GM21423 (cell line): Measurements from ENCODE around the gene OR2M7.
"Not testable (repeated sequence)": the region's sequence is repeated elsewhere in the genome, so short reads cannot be mapped to it uniquely, and the experiment has no call there.

Experiments
- ATAC-seq: cut with Tn5 transposase; IDR thresholded peaks from one replicate; pipeline ENCODE4 v1.9.1; 2021; ENCODE audit warnings: mild to moderate bottlenecking, moderate library complexity; ENCODE audit not compliant: unreplicated experiment

The OR2M7 gene, protein sequence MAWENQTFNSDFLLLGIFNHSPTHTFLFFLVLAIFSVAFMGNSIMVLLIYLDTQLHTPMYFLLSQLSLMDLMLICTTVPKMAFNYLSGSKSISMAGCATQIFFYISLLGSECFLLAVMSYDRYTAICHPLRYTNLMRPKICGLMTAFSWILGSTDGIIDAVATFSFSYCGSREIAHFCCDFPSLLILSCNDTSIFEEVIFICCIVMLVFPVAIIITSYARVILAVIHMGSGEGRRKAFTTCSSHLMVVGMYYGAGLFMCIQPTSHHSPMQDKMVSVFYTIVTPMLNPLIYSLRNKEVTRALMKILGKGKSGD

DNA sequence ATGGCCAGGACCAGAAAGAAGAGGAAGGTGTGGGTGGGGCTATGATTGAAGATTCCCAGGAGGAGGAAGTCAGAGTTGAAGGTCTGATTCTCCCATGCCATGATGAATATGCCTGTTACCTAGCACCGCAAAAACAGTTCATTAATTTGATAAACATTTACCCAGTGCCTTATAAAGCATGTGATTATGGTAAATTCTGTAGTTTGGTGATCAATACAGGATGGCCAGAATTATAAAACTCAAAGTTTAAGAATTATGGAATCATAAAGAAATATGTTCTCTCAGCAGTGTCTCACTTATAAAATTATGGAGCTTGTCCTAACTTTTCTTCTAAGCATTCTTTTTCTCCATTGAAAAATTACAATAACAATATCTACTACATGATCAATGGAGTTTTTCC, at the start of gene OR2M7:
Gene OR2M7, minus strand, starts transcription at position 101 of the 400 bp plus-strand sequence. Its CDS starts 0 bp downstream, at position 101.
- no peak for ATAC-seq

DNA sequence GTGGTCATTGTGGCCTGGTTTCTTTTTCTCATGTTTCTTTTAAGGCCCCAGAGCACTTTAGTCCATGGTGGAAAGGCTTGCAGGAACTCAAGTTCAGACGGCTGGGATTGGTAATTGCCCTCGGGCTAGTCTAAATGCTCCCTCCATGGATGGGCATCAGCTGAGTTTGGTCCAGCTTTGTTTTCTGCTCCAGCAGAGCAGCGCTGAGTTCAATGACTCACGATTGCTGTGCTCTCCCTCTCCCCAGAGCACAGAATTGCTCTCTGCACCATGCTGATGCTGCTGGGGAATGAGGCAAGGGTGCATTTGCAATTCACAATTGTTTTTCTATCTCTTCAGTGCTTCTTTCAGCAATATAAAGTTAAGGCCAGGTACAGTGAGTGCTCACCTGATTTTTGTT, 49.4 kb upstream of the OR2M7 start:
- no peak for ATAC-seq

DNA sequence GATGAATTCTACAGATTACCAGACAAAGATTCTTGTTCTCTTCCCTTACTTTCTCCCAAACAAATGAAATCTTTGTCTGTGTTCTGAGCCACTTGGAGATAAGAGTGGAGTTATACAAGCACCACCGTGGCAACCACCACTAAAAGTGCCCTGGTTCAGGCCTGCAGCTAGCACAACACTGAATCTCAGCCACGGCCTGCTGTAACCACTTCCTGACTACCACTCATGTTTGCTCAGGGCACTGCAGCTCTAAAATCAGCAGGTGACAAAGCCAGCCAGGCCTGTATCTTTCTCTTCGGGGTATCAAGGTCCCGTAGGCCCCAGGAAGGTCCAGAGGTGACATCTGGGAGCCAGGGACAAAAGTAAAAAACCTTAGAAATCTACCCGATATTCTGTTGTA, 48.0 kb upstream of the OR2M7 start:
- ATAC-seq, result no peak

DNA sequence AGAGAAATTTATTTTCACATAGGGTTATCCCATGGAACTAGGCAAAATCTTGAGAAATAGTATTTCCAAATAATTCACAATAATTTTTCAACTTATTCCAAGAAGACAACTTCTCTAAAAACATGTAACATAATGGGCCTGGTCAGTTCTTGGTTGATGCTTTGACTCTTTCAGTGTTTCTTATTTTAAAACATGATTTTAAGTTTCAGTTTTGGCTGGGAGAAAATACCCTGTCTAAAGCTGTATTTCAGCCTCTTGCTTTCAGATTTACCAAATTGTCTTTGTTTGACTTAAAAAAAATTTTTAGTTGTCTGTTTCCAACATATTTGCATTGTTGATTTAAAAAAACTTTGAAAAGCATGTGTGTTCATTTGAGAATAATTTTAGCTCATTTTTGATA, 42.2 kb upstream of the OR2M7 start:
- ATAC-seq, result no peak

DNA sequence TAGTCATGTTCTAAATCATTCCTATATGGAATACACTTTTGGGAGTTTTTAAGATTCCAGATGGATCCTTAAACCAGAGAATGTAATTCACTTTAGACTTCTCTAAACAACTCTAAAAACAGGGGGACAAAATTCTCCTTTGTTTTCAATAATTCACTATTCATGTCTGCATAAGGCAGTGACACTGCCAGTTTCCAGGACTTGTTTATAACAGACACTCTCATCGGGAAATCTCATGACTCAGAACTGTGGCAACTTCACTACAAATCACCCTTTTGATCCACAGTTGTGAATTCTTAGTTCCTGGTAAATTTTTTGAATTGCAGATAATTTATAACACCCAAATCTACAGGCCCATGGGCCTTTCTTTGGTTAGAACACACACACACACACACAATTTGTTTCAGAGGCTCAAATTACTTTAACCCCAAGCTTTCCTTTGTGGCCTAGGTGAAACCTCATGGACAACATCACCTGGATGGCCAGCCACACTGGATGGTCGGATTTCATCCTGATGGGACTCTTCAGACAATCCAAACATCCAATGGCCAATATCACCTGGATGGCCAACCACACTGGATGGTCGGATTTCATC, 36.9 kb upstream of the OR2M7 start, which contains the start of gene OR2T4:
Gene OR2T4, plus strand, starts transcription at position 545 of the 595 bp plus-strand sequence. Its CDS starts 0 bp downstream, at position 545.
- ATAC-seq, result no peak

DNA sequence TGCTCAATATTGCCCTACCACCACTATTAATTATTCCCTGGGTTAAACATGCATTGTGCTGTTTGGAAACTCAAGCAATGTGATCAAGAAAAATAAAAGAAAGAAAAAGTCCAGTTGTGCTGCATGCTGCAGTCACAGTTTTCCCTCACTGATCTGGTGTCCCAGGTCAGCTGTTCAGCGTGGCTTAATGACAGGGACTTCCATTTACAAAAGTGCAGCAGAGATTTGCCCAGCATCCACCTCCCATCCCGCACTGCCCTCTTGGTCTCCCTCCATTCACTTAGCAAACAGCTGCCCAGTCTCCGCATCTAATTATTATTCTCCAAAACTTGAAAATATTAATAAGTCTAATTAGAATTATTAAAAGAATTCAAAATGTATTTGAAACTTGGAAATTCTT, 35.0 kb upstream of the OR2M7 start:
- ATAC-seq, result no peak

DNA sequence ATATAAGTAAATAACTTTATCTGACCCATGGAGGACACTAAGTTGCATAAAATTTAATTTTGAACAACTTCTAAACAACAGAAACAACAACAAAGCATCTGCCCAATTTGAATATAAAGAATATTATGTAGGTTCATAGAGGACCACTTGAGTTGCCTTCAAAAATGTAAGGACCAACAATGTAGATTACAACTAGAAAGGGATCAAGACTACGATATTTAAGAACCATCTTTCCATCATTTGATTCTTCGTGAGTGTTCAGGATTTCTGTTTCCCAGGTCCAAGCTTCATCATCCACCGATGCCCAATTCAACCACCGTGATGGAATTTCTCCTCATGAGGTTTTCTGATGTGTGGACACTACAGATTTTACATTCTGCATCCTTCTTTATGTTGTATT, 24.1 kb upstream of the OR2M7 start, which contains the start of gene OR14C36:
Gene OR14C36, plus strand, starts transcription at position 301 of the 400 bp plus-strand sequence. Its CDS starts 0 bp downstream, at position 301.
- no peak for ATAC-seq

DNA sequence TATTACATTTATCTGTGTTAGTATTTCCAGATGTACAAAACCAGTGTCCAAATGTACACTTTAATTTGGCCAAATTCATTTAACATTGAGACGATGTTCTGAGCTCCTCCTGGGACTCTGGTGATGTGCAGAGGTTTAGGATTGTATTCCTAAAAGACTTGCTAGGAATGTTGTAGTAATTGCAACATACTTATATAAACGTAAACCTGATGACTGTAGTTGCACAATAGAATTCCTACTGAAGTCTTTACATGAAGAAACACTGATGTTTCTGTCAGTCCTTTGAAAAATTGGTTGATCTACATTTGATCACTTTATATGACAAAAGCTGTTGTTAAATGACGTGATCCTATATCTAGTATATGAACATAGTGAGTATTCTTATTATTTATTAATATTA, 19.1 kb upstream of the OR2M7 start:
- ATAC-seq, result no peak

DNA sequence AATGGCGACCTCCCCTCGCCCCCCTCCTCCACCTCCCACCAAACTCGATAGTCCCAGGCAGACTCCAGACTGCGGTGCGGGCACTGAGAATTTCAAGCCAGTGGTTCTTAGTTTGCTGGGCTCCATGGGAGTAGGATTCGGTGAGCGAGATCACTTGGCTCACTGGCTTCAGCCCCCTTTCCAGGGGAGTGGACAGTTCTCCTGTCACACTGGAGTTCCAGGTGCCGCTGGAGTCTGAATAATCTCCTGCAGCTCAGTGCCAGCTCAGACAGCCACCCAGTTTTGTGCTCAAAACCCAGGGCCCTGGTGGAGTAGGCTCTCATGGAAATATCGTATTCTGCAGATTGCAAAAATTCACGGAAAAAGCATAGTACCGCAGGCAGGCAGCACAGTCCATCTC, 7.6 kb downstream of the OR2M7 start:
- no peak for ATAC-seq

DNA sequence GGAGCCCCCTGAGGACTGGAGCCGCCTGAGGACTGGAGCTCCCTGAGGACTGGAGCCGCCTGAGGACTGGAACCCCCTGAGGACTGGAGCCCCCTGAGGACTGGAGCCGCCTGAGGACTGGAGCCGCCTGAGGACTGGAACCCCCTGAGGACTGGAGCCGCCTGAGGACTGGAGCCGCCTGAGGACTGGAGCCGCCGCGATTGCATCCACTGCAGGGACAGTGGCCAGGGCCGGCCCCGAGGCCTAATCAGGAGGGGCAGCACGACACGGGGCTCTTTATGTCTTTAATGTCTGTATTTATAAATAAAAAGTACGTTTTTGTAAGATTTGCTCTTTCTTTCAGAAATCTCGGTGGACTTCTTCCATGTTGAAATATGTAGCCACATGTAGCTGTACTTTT, 17.6 kb downstream of the OR2M7 start:
- not testable (repeated sequence) for ATAC-seq

DNA sequence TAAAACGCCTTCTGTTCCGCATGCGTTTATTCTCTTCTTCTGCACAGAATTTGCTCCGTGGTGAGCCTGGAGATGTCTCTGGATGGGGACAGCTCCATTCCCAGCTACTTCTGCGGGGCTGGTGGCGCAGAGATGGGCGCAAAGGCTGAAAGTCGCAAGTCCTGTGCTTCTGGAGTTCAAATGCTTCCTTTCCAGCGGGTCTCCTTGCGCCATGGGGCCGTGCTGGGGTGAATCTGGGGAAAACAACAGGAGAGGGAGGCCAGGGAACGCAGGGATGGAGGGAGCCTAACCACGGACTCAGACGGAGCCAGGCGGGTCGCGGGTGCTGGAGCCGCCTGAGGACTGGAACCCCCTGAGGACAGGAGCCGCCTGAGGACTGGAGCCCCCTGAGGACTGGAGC, 18.3 kb downstream of the OR2M7 start:
- ATAC-seq, result no peak

DNA sequence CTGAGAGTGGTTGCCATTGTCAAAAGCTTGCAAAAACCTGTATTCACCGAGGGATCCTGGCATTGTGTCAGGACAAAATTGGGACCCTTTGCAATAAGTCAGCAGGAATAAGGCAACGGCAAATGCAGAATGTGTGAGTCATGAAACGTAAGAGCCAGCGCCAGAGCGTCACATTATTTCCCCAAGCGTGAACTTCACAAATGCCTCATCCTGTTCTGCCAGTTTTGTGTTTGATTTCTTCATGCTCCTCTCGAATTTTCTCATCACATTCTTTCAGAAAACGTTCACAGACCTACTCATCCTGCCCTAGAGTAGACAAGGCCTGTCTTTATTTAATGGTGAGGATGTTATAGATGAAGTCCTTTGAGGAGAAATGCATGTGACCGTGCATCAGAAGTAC, 18.7 kb downstream of the OR2M7 start:
- not testable (repeated sequence) for ATAC-seq

DNA sequence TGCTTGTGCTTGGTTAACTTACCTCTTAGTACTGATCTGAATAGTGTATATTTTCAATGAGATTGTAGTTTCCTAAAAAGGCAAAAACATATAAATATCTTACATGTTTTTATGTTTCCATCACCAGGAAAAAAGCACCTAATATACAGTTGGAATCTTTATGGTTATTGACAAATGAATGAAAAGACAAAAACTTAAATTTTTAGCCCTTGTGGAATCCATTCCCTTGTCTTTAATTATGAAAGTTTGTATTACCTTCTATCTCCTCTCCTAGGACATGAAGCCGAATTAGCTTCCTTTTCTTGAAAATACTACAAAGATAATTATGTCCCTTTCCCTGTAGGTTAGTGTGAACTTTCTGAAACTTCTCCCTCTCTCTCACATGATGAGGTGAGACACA, 21.0 kb downstream of the OR2M7 start, which contains the start of gene OR2T12:
Gene OR2T12, minus strand, starts transcription at position 101 of the 400 bp plus-strand sequence. CDS start 7,846 bp downstream, outside the sequence.
- ATAC-seq, result no peak

DNA sequence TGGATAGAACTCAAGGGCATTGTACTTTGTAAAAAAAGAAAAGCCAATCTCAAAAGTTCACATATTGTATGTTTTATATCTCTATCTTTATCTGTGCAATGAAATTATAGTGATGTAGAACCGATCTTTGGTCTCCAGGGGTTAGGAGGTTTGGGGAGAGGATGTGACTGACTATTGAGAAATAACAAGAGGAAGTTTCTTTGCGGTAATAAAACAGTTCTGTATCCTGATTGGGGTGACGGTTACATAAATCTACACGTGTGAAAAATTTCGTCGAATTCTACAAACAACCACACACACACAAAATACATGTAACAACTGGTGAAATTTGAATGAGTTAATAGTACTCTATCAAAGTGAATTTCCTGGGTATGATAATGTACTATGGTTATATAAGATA, 36.0 kb downstream of the OR2M7 start:
- ATAC-seq, result no peak

DNA sequence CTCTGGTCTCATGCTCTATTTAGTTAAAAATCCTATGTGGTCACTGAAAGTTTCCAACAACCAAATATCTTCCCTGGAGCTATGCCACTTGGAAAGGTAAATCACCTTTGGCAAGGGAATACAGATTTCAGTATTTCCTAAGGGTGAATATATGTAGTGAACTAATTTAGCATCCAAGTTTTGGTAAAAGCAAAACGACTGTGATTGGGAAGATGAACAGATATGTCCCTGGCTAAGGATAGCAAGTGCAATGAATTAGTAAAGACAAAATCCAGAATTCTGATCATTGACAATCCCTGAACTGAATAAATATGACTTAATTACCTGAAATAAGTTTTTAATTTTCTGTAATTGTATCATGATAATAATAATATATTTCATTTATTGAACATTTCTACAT, 46.5 kb downstream of the OR2M7 start, which contains the start of gene OR2T33:
Gene OR2T33, minus strand, starts transcription at position 101 of the 400 bp plus-strand sequence. CDS start 4,162 bp downstream, outside the sequence.
- ATAC-seq, result no peak
